Measurements from ENCODE around the gene ZNF219. TPM values are rescaled to one million over a fixed set of nuclear protein-coding genes. Genes with fewer than 3 reads are reported as not detected.

Gene ZNF219
- total and polyA plus RNA-seq, 2 donors (not counting 1 experiment from before 2014, with no cell fraction given), result 3.3 to 6.4 TPM

- ChIA-PET POLR2A (no interaction called here), CTCF (interaction anchor here (1.1 to 2.4 kb wide), 7 partner anchors 10 to 39 kb away, joined by 3 to 10 read pairs (median 3); no protein-coding TSS in a partner anchor)
- Histone ChIP-seq H3K36me3 (replicated peaks in 1 of 2; ENCODE audit: control extremely low read depth in 1 of 2, control insufficient read depth in 1 of 2, extremely low read depth in 1 of 2, insufficient read depth in 2 of 2, low read length in 1 of 2) (no peaks in the 10 kb centered on the region), H3K27me3 (replicated peaks in 1 of 4; ENCODE audit: control extremely low read depth in 1 of 4, control insufficient read depth in 3 of 4, insufficient read depth in 4 of 4, low read length in 3 of 4) (peaks cover 0 to 5% (median 0%) of the 10 kb centered on the region in 4 experiments), H4K20me1 (ENCODE audit: control insufficient read depth, insufficient read depth, low read length, poor library complexity, severe bottlenecking) (no peaks in the 10 kb centered on the region), H3K79me2 (ENCODE audit: control insufficient read depth, insufficient read depth, low read length) (no peaks in the 10 kb centered on the region), H2AFZ (ENCODE audit: insufficient read depth, low read depth, low read length, poor library complexity, severe bottlenecking) (no peak overlapping the region), H3K4me3 (ENCODE audit: control extremely low read depth in 1 of 5, extremely low read depth in 1 of 5, insufficient read depth in 1 of 5, low read depth in 2 of 5, low read length in 4 of 5) (no peak overlapping the region), H3K27ac (ENCODE audit: low read length in 2 of 2) (no peak overlapping the region), H3K9me3 (ENCODE audit: control extremely low read depth in 1 of 3, control insufficient read depth in 2 of 3, insufficient read depth in 1 of 3, low read length in 2 of 3) (peaks cover 0 to 3% (median 0%) of the 10 kb centered on the region in 3 donors), H3K4me1 (ENCODE audit: control insufficient read depth in 2 of 2, insufficient read depth in 2 of 2, low read length in 2 of 2) (no peaks in the 10 kb centered on the region), H3K4me2 (replicated peaks; ENCODE audit: low read depth, low read length, poor library complexity, severe bottlenecking) (no peak overlapping the region), H3K9ac (ENCODE audit: low read length) (no peak overlapping the region)
- intact Hi-C loops (cut with micrococcal nuclease), result no loop called here
- ATAC-seq (ENCODE audit: low read depth) (no peak), DNase-seq (no peak)
- Mint-ChIP-seq H3K9me3 (ENCODE audit: insufficient read depth) (no peaks in the 10 kb centered on the region), H3K4me3 (no peak overlapping the region), H3K4me1 (peaks cover 1% of the 10 kb centered on the region), H3K27ac (no peak overlapping the region), H3K27me3 (peaks cover 8% of the 10 kb centered on the region)
- TF ChIP-seq, protein P1, sequence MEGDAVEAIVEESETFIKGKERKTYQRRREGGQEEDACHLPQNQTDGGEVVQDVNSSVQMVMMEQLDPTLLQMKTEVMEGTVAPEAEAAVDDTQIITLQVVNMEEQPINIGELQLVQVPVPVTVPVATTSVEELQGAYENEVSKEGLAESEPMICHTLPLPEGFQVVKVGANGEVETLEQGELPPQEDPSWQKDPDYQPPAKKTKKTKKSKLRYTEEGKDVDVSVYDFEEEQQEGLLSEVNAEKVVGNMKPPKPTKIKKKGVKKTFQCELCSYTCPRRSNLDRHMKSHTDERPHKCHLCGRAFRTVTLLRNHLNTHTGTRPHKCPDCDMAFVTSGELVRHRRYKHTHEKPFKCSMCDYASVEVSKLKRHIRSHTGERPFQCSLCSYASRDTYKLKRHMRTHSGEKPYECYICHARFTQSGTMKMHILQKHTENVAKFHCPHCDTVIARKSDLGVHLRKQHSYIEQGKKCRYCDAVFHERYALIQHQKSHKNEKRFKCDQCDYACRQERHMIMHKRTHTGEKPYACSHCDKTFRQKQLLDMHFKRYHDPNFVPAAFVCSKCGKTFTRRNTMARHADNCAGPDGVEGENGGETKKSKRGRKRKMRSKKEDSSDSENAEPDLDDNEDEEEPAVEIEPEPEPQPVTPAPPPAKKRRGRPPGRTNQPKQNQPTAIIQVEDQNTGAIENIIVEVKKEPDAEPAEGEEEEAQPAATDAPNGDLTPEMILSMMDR (IDR thresholded peaks at IDR 0.05), result no peak
- no peak for TF ChIP-seq EZH2 (IDR thresholded peaks at IDR 0.05; ENCODE audit: borderline replicate concordance, insufficient read depth, low read depth, low read length, poor library complexity, severe bottlenecking)
- WGBS (ENCODE audit: insufficient coverage), result 98% methylated on average over 5 of the region's 10 CpGs
These were observed 19.7 kb downstream of the ZNF219 start for GRCh38 chr14:21078726-21079125.

GRCh38 chr14:21078287-21078686 lies 20.2 kb downstream of the ZNF219 start:
- ChIA-PET POLR2A (no interaction called here), CTCF (interaction anchor here (0.6 to 2.4 kb wide), 6 partner anchors 11 to 38 kb away, joined by 3 to 14 read pairs (median 4); no protein-coding TSS in a partner anchor)
- H3K9me3 ChIP-seq (ENCODE audit: control extremely low read depth in 1 of 3, control insufficient read depth in 2 of 3, insufficient read depth in 1 of 3, low read length in 2 of 3), result peaks cover 0 to 3% (median 0%) of the 10 kb centered on the region in 3 donors
- H3K4me1 ChIP-seq (ENCODE audit: control insufficient read depth in 2 of 2, insufficient read depth in 2 of 2, low read length in 2 of 2), result no peaks in the 10 kb centered on the region
- ATAC-seq (ENCODE audit: low read depth) (no peak), DNase-seq (no peak)
- H3K27ac ChIP-seq (ENCODE audit: low read length in 2 of 2), result no peak overlapping the region
- 100% methylated on average over 5 of the region's 5 CpGs for WGBS (ENCODE audit: insufficient coverage)
- H3K9me3 Mint-ChIP-seq (ENCODE audit: insufficient read depth), result no peaks in the 10 kb centered on the region
- no peaks in the 10 kb centered on the region for H3K79me2 ChIP-seq (ENCODE audit: control insufficient read depth, insufficient read depth, low read length)
- H3K36me3 ChIP-seq (replicated peaks in 1 of 2; ENCODE audit: control extremely low read depth in 1 of 2, control insufficient read depth in 1 of 2, extremely low read depth in 1 of 2, insufficient read depth in 2 of 2, low read length in 1 of 2), result no peaks in the 10 kb centered on the region
- H3K27me3 ChIP-seq (replicated peaks in 1 of 4; ENCODE audit: control extremely low read depth in 1 of 4, control insufficient read depth in 3 of 4, insufficient read depth in 4 of 4, low read length in 3 of 4), result peaks cover 0 to 6% (median 0%) of the 10 kb centered on the region in 4 experiments
- H3K27me3 Mint-ChIP-seq, result peaks cover 10% of the 10 kb centered on the region
- H3K9ac ChIP-seq (ENCODE audit: low read length), result no peak overlapping the region
- intact Hi-C loops (cut with micrococcal nuclease), result no loop called here
- H3K4me2 ChIP-seq (replicated peaks; ENCODE audit: low read depth, low read length, poor library complexity, severe bottlenecking), result no peak overlapping the region
- H3K27ac Mint-ChIP-seq, result no peak overlapping the region
- H2AFZ ChIP-seq (ENCODE audit: insufficient read depth, low read depth, low read length, poor library complexity, severe bottlenecking), result no peak overlapping the region
- no peaks in the 10 kb centered on the region for H4K20me1 ChIP-seq (ENCODE audit: control insufficient read depth, insufficient read depth, low read length, poor library complexity, severe bottlenecking)
- no peak overlapping the region for H3K4me3 ChIP-seq (ENCODE audit: control extremely low read depth in 1 of 5, extremely low read depth in 1 of 5, insufficient read depth in 1 of 5, low read depth in 2 of 5, low read length in 4 of 5)
- TF ChIP-seq, protein P1 (IDR thresholded peaks at IDR 0.05), result no peak
- no peak for TF ChIP-seq EZH2 (IDR thresholded peaks at IDR 0.05; ENCODE audit: borderline replicate concordance, insufficient read depth, low read depth, low read length, poor library complexity, severe bottlenecking)
- H3K4me1 Mint-ChIP-seq, result peaks cover 3% of the 10 kb centered on the region
- H3K4me3 Mint-ChIP-seq, result no peak overlapping the region
